Left renal cortex interstitium (tissue), 4 donors: Measurements from ENCODE around the gene ABCC12. TPM values are rescaled to one million over a fixed set of nuclear protein-coding genes. Genes with fewer than 3 reads are reported as not detected.
"Not testable (repeated sequence)": the region's sequence is repeated elsewhere in the genome, so short reads cannot be mapped to it uniquely, and the experiment has no call there.

ENCODE experiments used
- DNase-seq, 4 donors: peaks; one replicate each; pipeline ENCODE4 v3.0.0-alpha.2; 2013; ENCODE audit warnings: low read depth in 4 of 4, low spot score in 2 of 4, missing footprints in 1 of 4
- polyA plus RNA-seq, 4 donors: library from polyadenylated mRNA; unstranded; fragments of 120-200 nt; gene quantifications; one replicate each; pipeline ENCODE4 v1.2.1, GENCODE V29; 2013; ENCODE audit not compliant: insufficient read length in 4 of 4

Gene ABCC12
- polyA plus RNA-seq, 4 donors, result 0.05 to 0.16 TPM; not detected in 2

GRCh38 chr16:48166617-48167016 lies 10.8 kb upstream of the ABCC12 start:
- not testable (repeated sequence) for DNase-seq

GRCh38 chr16:48165961-48166578 lies 10.3 kb upstream of the ABCC12 start:
- no peak for DNase-seq

GRCh38 chr16:48164907-48165715 lies 9.3 kb upstream of the ABCC12 start:
- peak in 3 of 4 donors; percentile 18 to 34 (median 19) for DNase-seq

- no peak for DNase-seq
Observed at GRCh38 chr16:48162839-48163410, 7.1 kb upstream of the ABCC12 start.

GRCh38 chr16:48161906-48162305 lies 6.1 kb upstream of the ABCC12 start:
- no peak for DNase-seq

GRCh38 chr16:48160575-48160974 lies 4.8 kb upstream of the ABCC12 start:
- DNase-seq, result no peak

- DNase-seq, result no peak
Observed at GRCh38 chr16:48158296-48158695, 2.5 kb upstream of the ABCC12 start.

- DNase-seq, result no peak
Observed at GRCh38 chr16:48157794-48158193, 2.0 kb upstream of the ABCC12 start.

GRCh38 chr16:48157302-48157701 lies 1.5 kb upstream of the ABCC12 start:
- no peak for DNase-seq

GRCh38 chr16:48156790-48157209 lies 1.0 kb upstream of the ABCC12 start:
- peak; percentile 27 to 54 (median 39) for DNase-seq

GRCh38 chr16:48153774-48154173 lies 2.0 kb downstream of the ABCC12 start:
- DNase-seq, result no peak

- no peak for DNase-seq
Observed at GRCh38 chr16:48152226-48152625, 3.6 kb downstream of the ABCC12 start.

GRCh38 chr16:48150707-48151106 lies 5.1 kb downstream of the ABCC12 start:
- no peak for DNase-seq

- DNase-seq, result no peak
Observed at GRCh38 chr16:48146710-48147109, 9.1 kb downstream of the ABCC12 start.

GRCh38 chr16:48146131-48146530 lies 9.7 kb downstream of the ABCC12 start:
- no peak for DNase-seq

- DNase-seq, result no peak
Observed at GRCh38 chr16:48143812-48144368, 11.9 kb downstream of the ABCC12 start.

- no peak for DNase-seq
Observed at GRCh38 chr16:48140821-48141220, 15.0 kb downstream of the ABCC12 start.

GRCh38 chr16:48139517-48139916 lies 16.3 kb downstream of the ABCC12 start:
- DNase-seq, result no peak

GRCh38 chr16:48138543-48138942 lies 17.2 kb downstream of the ABCC12 start:
- DNase-seq, result no peak

GRCh38 chr16:48137822-48138221 lies 18.0 kb downstream of the ABCC12 start:
- no peak for DNase-seq

GRCh38 chr16:48136547-48137360 lies 19.0 kb downstream of the ABCC12 start:
- no peak for DNase-seq
